Chondrocyte (in vitro differentiated cells): ENCODE data around the gene ARHGEF4. TPM values are rescaled to one million over a fixed set of nuclear protein-coding genes. Genes with fewer than 3 reads are reported as not detected.

Source experiments
- DNase-seq: peaks from one replicate; pipeline ENCODE4 v3.0.0; 2021; ENCODE audit warnings: mixed read lengths, low spot score
- H3K27ac Mint-ChIP-seq: one replicate; pipeline ENCODE4 v1.8.0; 2021; ENCODE audit warnings: mild to moderate bottlenecking, moderate library complexity, mixed read lengths; ENCODE audit not compliant: unreplicated experiment
- H3K27me3 Mint-ChIP-seq: 2 replicates; pipeline ENCODE4 v1.8.0; 2021; ENCODE audit warnings: low read depth, mixed read lengths
- H3K36me3 Mint-ChIP-seq: 2 replicates; pipeline ENCODE4 v1.8.0; 2021; ENCODE audit warnings: low read depth, mixed read lengths
- H3K4me1 Mint-ChIP-seq: 2 replicates; pipeline ENCODE4 v1.8.0; 2021; ENCODE audit warnings: low read depth, mild to moderate bottlenecking, mixed read lengths
- H3K4me3 Mint-ChIP-seq: one replicate; pipeline ENCODE4 v1.8.0; 2021; ENCODE audit warnings: mild to moderate bottlenecking, moderate library complexity, mixed read lengths; ENCODE audit not compliant: unreplicated experiment
- H3K9me3 Mint-ChIP-seq: 2 replicates; pipeline ENCODE4 v1.8.0; 2021; ENCODE audit warnings: low read depth, mixed read lengths
- CTCF ChIP-seq: fragments of 200-600 bp; sonication (generic); IDR thresholded peaks from 2 replicates; pipeline ENCODE4 v1.5.0; 2021; ENCODE audit warnings: antibody characterized with exemption, mild to moderate bottlenecking, moderate library complexity
- total RNA-seq: library from RNA; stranded (reverse); gene quantifications from 3 replicates; pipeline ENCODE4 v1.2.1, GENCODE V29; 2021

ARHGEF4 gene
- total RNA-seq, 1 donor from 2014 or later: 12.3 TPM

GRCh38 chr2:131036269-131036668, 199.6 kb downstream of the ARHGEF4 start:
- no peak for DNase-seq
- Mint-ChIP-seq H3K36me3 (peaks cover under 1% of the 10 kb centered on the region), H3K9me3 (no peaks in the 10 kb centered on the region), H3K27ac (no peak overlapping the region), H3K27me3 (no peaks in the 10 kb centered on the region), H3K4me3 (no peak overlapping the region), H3K4me1 (peaks cover 15% of the 10 kb centered on the region)
- TF ChIP-seq CTCF: no peak

GRCh38 chr2:131036696-131037397, 200.1 kb downstream of the ARHGEF4 start:
- no peak for TF ChIP-seq CTCF
- DNase-seq: no peak
- peaks cover 9% of the 10 kb centered on the region for H3K4me1 Mint-ChIP-seq
- H3K9me3 Mint-ChIP-seq: no peaks in the 10 kb centered on the region
- no peak overlapping the region for H3K27ac Mint-ChIP-seq
- H3K36me3 Mint-ChIP-seq: peaks cover 2% of the 10 kb centered on the region
- H3K27me3 Mint-ChIP-seq: no peaks in the 10 kb centered on the region
- H3K4me3 Mint-ChIP-seq: no peak overlapping the region

- H3K27ac Mint-ChIP-seq: no peak overlapping the region
- peaks cover 7% of the 10 kb centered on the region for H3K4me1 Mint-ChIP-seq
These were observed 200.9 kb downstream of the ARHGEF4 start for GRCh38 chr2:131037398-131038257.

GRCh38 chr2:131038258-131039100, 201.8 kb downstream of the ARHGEF4 start:
- Mint-ChIP-seq H3K27me3 (no peaks in the 10 kb centered on the region), H3K9me3 (no peaks in the 10 kb centered on the region), H3K36me3 (peaks cover 2% of the 10 kb centered on the region), H3K27ac (no peak overlapping the region), H3K4me1 (peaks cover 7% of the 10 kb centered on the region), H3K4me3 (no peak overlapping the region)
- no peak for DNase-seq
- no peak for TF ChIP-seq CTCF

More at GRCh38 chr2:131037398-131038257, 200.9 kb downstream of the ARHGEF4 start:
- no peaks in the 10 kb centered on the region for H3K27me3 Mint-ChIP-seq
- no peak for TF ChIP-seq CTCF
- no peak overlapping the region for H3K4me3 Mint-ChIP-seq
- H3K36me3 Mint-ChIP-seq: peaks cover 2% of the 10 kb centered on the region
- DNase-seq: no peak
- no peaks in the 10 kb centered on the region for H3K9me3 Mint-ChIP-seq

- H3K4me1 Mint-ChIP-seq: peaks cover 4% of the 10 kb centered on the region
- no peak overlapping the region for H3K4me3 Mint-ChIP-seq
- no peaks in the 10 kb centered on the region for H3K27me3 Mint-ChIP-seq
- TF ChIP-seq CTCF: no peak
- H3K36me3 Mint-ChIP-seq: peaks cover 2% of the 10 kb centered on the region
- DNase-seq: no peak
- H3K27ac Mint-ChIP-seq: no peak overlapping the region
- H3K9me3 Mint-ChIP-seq: no peaks in the 10 kb centered on the region
These were observed 202.4 kb downstream of the ARHGEF4 start for GRCh38 chr2:131039101-131039440.
